Esophagus muscularis mucosa (tissue), 3 donors: ENCODE data around the gene PTTG1IP.

Experiments used
- CTCF ChIP-seq, 3 experiments: fragments of 200-600 bp in 2 of 3; fragments of 450-650 bp in 1 of 3; sonication (generic) in 2 of 3; IDR thresholded peaks; one replicate each; pipeline ENCODE4 v1.5.1; 2017 to 2019; ENCODE audit warnings: antibody characterized with exemption in 3 of 3, mild to moderate bottlenecking in 2 of 3, moderate library complexity in 1 of 3
- POLR2A ChIP-seq: fragments of 450-650 bp; IDR thresholded peaks from one replicate; pipeline ENCODE4 v1.6.1; 2017; ENCODE audit warnings: antibody characterized with exemption, moderate library complexity, mild to moderate bottlenecking, low read depth
- POLR2AphosphoS5 ChIP-seq, 2 donors: sonication (generic); formaldehyde crosslinking; IDR thresholded peaks; one replicate each; pipeline ENCODE4 v1.6.1; 2017; ENCODE audit warnings: antibody characterized with exemption in 2 of 2

- TF ChIP-seq POLR2AphosphoS5 (IDR thresholded peaks at IDR 0.05) (no peak), POLR2A (no peak), CTCF (IDR thresholded peaks at IDR 0.05) (no peak)
Observed at GRCh38 chr21:44850905-44851657, 22.4 kb downstream of the PTTG1IP start.
